ENCODE data around the gene RHBDD1. TPM values are rescaled to one million over a fixed set of nuclear protein-coding genes. Genes with fewer than 3 reads are reported as not detected.

The RHBDD1 gene
- total RNA-seq, 1 donor from 2014 or later, result 29.9 TPM

DNA sequence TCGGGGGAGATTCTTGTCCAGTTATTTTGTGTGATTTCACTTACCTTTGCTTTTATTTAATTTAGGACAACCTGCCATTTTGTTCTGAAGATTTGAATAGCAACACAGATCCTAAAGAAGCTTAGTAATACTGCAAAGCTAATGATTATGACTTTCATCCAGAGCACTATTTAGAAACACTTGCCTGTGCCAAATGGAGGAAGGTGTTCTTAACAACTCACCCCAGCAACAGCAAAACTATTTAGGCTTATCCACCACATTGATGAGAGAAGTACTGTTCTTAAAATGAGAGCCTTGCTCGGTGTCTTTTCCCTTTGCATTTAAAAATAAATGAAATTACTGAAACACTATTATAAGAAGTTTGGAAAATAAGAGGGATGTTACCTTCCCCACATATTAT is 59.7 kb downstream of the RHBDD1 start:
- no peak for DNase-seq
- H3K27ac Mint-ChIP-seq (ENCODE audit: unreplicated experiment), result no peak overlapping the region
- no peak overlapping the region for H3K4me3 Mint-ChIP-seq (ENCODE audit: unreplicated experiment)
- H3K4me1 Mint-ChIP-seq (ENCODE audit: low read depth, unreplicated experiment), result no peaks in the 10 kb centered on the region
- no peaks in the 10 kb centered on the region for H3K9me3 Mint-ChIP-seq (ENCODE audit: unreplicated experiment)
- TF ChIP-seq, protein P1, sequence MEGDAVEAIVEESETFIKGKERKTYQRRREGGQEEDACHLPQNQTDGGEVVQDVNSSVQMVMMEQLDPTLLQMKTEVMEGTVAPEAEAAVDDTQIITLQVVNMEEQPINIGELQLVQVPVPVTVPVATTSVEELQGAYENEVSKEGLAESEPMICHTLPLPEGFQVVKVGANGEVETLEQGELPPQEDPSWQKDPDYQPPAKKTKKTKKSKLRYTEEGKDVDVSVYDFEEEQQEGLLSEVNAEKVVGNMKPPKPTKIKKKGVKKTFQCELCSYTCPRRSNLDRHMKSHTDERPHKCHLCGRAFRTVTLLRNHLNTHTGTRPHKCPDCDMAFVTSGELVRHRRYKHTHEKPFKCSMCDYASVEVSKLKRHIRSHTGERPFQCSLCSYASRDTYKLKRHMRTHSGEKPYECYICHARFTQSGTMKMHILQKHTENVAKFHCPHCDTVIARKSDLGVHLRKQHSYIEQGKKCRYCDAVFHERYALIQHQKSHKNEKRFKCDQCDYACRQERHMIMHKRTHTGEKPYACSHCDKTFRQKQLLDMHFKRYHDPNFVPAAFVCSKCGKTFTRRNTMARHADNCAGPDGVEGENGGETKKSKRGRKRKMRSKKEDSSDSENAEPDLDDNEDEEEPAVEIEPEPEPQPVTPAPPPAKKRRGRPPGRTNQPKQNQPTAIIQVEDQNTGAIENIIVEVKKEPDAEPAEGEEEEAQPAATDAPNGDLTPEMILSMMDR (IDR thresholded peaks at IDR 0.05; ENCODE audit: partially characterized antibody, unreplicated experiment), result no peak
- no peaks in the 10 kb centered on the region for H3K36me3 Mint-ChIP-seq (ENCODE audit: unreplicated experiment)
- no peaks in the 10 kb centered on the region for H3K27me3 Mint-ChIP-seq (ENCODE audit: unreplicated experiment)

DNA sequence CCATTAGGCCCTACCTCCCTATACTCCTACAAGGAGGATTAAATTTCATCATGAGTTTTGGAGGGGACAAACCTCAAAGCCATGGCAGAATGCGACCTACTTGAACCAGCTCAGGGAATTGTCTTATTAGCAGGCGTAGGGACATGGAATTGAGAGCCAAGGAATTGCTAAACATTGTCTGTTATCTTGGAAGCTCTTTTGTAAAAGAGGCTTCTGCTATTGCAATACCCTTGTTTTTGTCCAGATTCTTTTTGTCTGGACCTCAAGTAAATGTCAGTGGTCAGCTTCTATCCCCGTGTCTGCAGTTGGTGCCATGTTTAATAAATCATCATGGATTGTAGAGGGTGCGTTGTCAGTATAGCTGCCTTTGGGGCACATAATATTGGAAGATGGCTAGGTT is 62.3 kb downstream of the RHBDD1 start:
- H3K4me3 Mint-ChIP-seq (ENCODE audit: unreplicated experiment), result no peak overlapping the region
- H3K36me3 Mint-ChIP-seq (ENCODE audit: unreplicated experiment), result no peaks in the 10 kb centered on the region
- no peaks in the 10 kb centered on the region for H3K4me1 Mint-ChIP-seq (ENCODE audit: low read depth, unreplicated experiment)
- no peaks in the 10 kb centered on the region for H3K27me3 Mint-ChIP-seq (ENCODE audit: unreplicated experiment)
- no peak overlapping the region for H3K27ac Mint-ChIP-seq (ENCODE audit: unreplicated experiment)
- TF ChIP-seq, protein P1 (IDR thresholded peaks at IDR 0.05; ENCODE audit: partially characterized antibody, unreplicated experiment), result no peak
- H3K9me3 Mint-ChIP-seq (ENCODE audit: unreplicated experiment), result no peaks in the 10 kb centered on the region
- DNase-seq, result no peak

DNA sequence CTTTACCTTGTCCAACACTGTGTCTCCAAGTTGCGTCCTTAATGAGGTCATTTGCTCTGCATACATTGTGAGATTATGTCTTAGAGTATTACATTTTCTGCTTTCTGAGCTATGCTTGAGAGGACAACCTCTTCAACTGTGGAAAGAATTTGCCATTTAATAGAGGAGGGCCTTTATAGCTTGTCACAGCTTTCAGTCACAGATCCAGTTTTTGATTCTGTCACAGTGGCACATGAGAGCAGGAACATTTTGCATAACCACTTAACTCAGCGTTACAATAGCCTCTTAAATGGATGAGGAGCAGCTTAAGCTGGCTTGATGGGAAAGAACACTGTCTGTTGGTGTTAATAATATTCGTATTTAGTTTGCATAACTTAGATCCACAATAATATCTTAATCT is 63.0 kb downstream of the RHBDD1 start:
- H3K36me3 Mint-ChIP-seq (ENCODE audit: unreplicated experiment), result no peaks in the 10 kb centered on the region
- no peak for DNase-seq
- no peak overlapping the region for H3K4me3 Mint-ChIP-seq (ENCODE audit: unreplicated experiment)
- H3K27me3 Mint-ChIP-seq (ENCODE audit: unreplicated experiment), result no peaks in the 10 kb centered on the region
- TF ChIP-seq, protein P1 (IDR thresholded peaks at IDR 0.05; ENCODE audit: partially characterized antibody, unreplicated experiment), result no peak
- no peak overlapping the region for H3K27ac Mint-ChIP-seq (ENCODE audit: unreplicated experiment)
- peaks cover 2% of the 10 kb centered on the region for H3K9me3 Mint-ChIP-seq (ENCODE audit: unreplicated experiment)
- no peaks in the 10 kb centered on the region for H3K4me1 Mint-ChIP-seq (ENCODE audit: low read depth, unreplicated experiment)

DNA sequence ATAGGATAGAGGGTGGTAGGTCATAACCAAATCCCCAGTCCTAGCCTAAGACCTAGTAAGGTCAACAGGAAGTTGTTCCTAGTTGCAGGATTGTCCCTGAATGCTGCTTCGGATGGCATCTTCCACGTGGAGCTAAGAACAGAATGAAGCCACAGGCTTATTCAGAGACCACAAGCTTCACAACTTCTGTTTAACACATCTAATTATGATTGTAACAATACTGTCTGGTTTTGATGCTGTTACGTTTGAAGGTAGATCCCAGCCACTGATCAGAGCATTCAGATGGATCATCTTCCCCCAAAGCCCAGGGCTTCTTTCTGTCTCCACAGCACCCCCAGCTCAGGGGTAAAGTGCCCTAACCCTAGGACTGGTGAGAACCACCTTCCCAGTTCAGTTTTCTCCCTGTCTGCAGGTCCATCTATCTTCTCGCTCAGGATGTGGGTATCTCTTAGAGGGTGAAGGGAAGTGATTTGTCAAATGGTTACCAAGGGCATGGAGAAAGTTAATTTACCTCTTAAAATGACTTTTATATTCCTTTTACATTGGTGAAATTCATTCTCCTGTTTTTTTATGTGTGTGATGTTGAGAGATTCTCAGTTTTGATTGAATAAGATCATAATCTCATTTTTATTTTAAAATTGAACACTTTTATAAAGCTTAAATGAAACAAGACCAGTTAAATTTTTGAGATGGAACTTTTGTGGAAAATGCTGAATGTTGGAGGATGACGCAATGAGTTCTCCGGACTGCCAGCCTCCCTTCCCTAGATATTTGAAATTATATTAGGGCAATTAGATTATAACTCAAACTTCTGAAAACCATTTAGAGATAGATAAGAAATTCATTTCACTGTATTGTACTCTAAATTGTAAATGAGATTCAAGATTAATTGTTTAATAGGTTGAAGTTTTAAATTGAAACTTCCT is 66.5 kb downstream of the RHBDD1 start:
- no peak overlapping the region for H3K27ac Mint-ChIP-seq (ENCODE audit: unreplicated experiment)
- no peaks in the 10 kb centered on the region for H3K4me1 Mint-ChIP-seq (ENCODE audit: low read depth, unreplicated experiment)
- TF ChIP-seq, protein P1 (IDR thresholded peaks at IDR 0.05; ENCODE audit: partially characterized antibody, unreplicated experiment), result no peak
- H3K36me3 Mint-ChIP-seq (ENCODE audit: unreplicated experiment), result no peaks in the 10 kb centered on the region
- peaks cover 2% of the 10 kb centered on the region for H3K9me3 Mint-ChIP-seq (ENCODE audit: unreplicated experiment)
- DNase-seq, result no peak
- H3K4me3 Mint-ChIP-seq (ENCODE audit: unreplicated experiment), result no peak overlapping the region
- no peaks in the 10 kb centered on the region for H3K27me3 Mint-ChIP-seq (ENCODE audit: unreplicated experiment)

DNA sequence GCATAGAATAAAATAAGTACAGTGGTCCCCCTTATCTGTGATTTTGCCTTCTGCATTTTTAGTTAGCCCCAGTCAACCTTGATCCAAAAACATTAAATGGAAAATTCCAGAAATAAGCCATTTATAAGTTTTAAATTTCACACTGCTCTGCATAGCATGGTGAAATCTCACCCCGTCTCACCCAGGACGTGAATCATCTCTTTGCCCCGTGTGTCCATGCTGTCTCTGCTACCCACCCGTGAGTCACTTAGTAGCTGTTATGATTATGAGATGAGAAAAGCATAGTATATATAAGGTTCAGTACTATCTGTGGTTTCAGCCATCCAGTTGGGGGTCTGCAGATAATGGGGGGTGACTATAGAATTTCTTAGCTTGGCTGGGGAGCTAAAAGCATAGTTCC is 67.3 kb downstream of the RHBDD1 start:
- Mint-ChIP-seq H3K4me1 (ENCODE audit: low read depth, unreplicated experiment) (no peaks in the 10 kb centered on the region), H3K4me3 (ENCODE audit: unreplicated experiment) (no peak overlapping the region), H3K27ac (ENCODE audit: unreplicated experiment) (no peak overlapping the region), H3K9me3 (ENCODE audit: unreplicated experiment) (peaks cover 2% of the 10 kb centered on the region), H3K27me3 (ENCODE audit: unreplicated experiment) (no peaks in the 10 kb centered on the region), H3K36me3 (ENCODE audit: unreplicated experiment) (no peaks in the 10 kb centered on the region)
- TF ChIP-seq, protein P1 (IDR thresholded peaks at IDR 0.05; ENCODE audit: partially characterized antibody, unreplicated experiment), result no peak
- no peak for DNase-seq

All from glutamatergic neuron (in vitro differentiated cells).